Measurements from ENCODE around the gene EMC9.

DNA sequence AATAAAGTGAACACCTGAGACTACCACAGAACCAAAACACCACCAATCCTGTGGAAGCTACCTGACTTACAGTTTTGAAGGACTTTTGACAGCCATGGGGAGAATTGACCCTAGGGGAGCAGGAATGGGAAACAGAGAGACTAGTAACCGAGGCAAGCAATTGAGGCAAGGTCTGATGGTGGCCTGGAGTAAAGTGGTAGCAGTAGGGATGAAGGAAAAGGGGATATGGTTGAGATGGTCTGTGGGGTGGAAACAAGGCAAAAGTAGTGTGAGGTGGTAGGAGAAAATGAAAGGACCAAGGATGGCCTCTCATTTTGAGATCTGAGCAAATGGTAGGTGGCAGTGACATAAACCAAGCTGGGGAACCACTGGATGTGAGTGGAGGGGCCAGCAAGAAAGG lies 15.4 kb upstream of the EMC9 start:
- TF ChIP-seq, protein P1, sequence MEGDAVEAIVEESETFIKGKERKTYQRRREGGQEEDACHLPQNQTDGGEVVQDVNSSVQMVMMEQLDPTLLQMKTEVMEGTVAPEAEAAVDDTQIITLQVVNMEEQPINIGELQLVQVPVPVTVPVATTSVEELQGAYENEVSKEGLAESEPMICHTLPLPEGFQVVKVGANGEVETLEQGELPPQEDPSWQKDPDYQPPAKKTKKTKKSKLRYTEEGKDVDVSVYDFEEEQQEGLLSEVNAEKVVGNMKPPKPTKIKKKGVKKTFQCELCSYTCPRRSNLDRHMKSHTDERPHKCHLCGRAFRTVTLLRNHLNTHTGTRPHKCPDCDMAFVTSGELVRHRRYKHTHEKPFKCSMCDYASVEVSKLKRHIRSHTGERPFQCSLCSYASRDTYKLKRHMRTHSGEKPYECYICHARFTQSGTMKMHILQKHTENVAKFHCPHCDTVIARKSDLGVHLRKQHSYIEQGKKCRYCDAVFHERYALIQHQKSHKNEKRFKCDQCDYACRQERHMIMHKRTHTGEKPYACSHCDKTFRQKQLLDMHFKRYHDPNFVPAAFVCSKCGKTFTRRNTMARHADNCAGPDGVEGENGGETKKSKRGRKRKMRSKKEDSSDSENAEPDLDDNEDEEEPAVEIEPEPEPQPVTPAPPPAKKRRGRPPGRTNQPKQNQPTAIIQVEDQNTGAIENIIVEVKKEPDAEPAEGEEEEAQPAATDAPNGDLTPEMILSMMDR (IDR thresholded peaks at IDR 0.05) = no peak
- TF ChIP-seq POLR2A (IDR thresholded peaks at IDR 0.05) = no peak
